K562 (cell line): Measurements from ENCODE around the gene TNFAIP3. TPM values are rescaled to one million over a fixed set of nuclear protein-coding genes. Genes with fewer than 3 reads are reported as not detected.

ENCODE experiments used
- CREB5 ChIP-seq: fragments of 250-450 bp; sonication (Bioruptor Pico); IDR thresholded peaks from 2 replicates; pipeline ENCODE4 v1.5.0; 2020; ENCODE audit warnings: mild to moderate bottlenecking
- FOXP1 ChIP-seq: sonication (generic); formaldehyde crosslinking; IDR thresholded peaks from 2 replicates; pipeline ENCODE4 v1.8.0; 2022; ENCODE audit warnings: mild to moderate bottlenecking, missing genetic modification reagents
- NR1H2 ChIP-seq: sonication (generic); formaldehyde crosslinking; IDR thresholded peaks from 2 replicates; pipeline ENCODE4 v1.4.0; 2020; ENCODE audit warnings: mild to moderate bottlenecking, missing genetic modification reagents
- RB1 ChIP-seq: fragments of 450-650 bp; IDR thresholded peaks from 2 replicates; pipeline ENCODE4 v1.6.1; 2017; ENCODE audit warnings: low read depth, mild to moderate bottlenecking
- SIRT6 ChIP-seq: IDR thresholded peaks from one replicate; pipeline ENCODE4 v1.6.1; 2012; ENCODE audit warnings: low read depth, mild to moderate bottlenecking, control low read depth, inconsistent platforms, low read length, moderate library complexity
- TCF7L2 ChIP-seq: fragments of 150-350 bp; IDR thresholded peaks from 2 replicates; pipeline ENCODE4 v1.6.1; 2016; ENCODE audit warnings: low read depth, mild to moderate bottlenecking, low read length, moderate library complexity
- polyA plus RNA-seq, 8 experiments: library from polyadenylated mRNA; depleted of rRNA in 4 of 8; stranded (reverse) in 5 of 8; unstranded in 3 of 8; fragments of >200 nt; fragmentation: Nextera tagmentation in 2 of 8; fragmentation: Illumina TruSeq in 1 of 8; extraction: Ambion mirVana in 2 of 8; extraction: Trizol in 1 of 8; gene quantifications; 2 replicates each; pipeline versions ENCODE4 v1.2.1 to v1.2.3, GENCODE V29; 2011 to 2014; ENCODE audit warnings: inconsistent platforms in 1 of 8, missing spikeins in 1 of 8
- total RNA-seq, 7 experiments: library from RNA; depleted of rRNA in 6 of 7; stranded (reverse); fragments of >200 nt in 6 of 7; fragmentation: Illumina TruSeq in 2 of 7; extraction: Trizol in 2 of 7; gene quantifications; 2 replicates each; pipeline versions ENCODE4 v1.2.1 to v1.2.3, GENCODE V29; 2011 to 2021; ENCODE audit warnings: low replicate concordance in 1 of 7
- TF ChIP-seq, protein P1 (sequence below): fragments of 250-450 bp; sonication (Bioruptor Pico); IDR thresholded peaks from 2 replicates; pipeline ENCODE4 v1.8.0; 2022; ENCODE audit warnings: moderate library complexity, mild to moderate bottlenecking, inconsistent platforms
- TF ChIP-seq, protein P2 (sequence below), 3 experiments: IDR thresholded peaks in 2 of 3; conservative IDR thresholded peaks in 1 of 3; 2 replicates each; pipeline ENCODE4 v1.5.1; 2011 to 2012; ENCODE audit warnings: low read length in 3 of 3, mild to moderate bottlenecking in 3 of 3, control low read depth in 2 of 3, improper control_type of control experiment in 1 of 3, inconsistent platforms in 1 of 3, low read depth in 1 of 3, mixed read lengths in 1 of 3, moderate library complexity in 1 of 3; ENCODE audit not compliant: insufficient read depth in 2 of 3
- TF ChIP-seq, protein P3 (sequence below): sonication (generic); formaldehyde crosslinking; IDR thresholded peaks from 2 replicates; pipeline ENCODE4 v1.8.0; 2022; ENCODE audit warnings: mild to moderate bottlenecking, missing genetic modification reagents
- TF ChIP-seq, protein P4 (sequence below): fragments of 250-450 bp; sonication (Bioruptor Pico); IDR thresholded peaks from 2 replicates; pipeline ENCODE4 v1.8.0; 2021; ENCODE audit warnings: moderate library complexity, mild to moderate bottlenecking, inconsistent platforms
- TF ChIP-seq, protein P5 (sequence below): fragments of 450-650 bp; formaldehyde crosslinking; IDR thresholded peaks from 2 replicates; pipeline ENCODE4 v1.4.0; 2022; ENCODE audit warnings: mild to moderate bottlenecking, moderate library complexity

The TNFAIP3 gene
- total and polyA plus RNA-seq, 9 of the 15 experiments (the other 6 are each of a cell fraction or from before 2014, with no cell fraction given), result 0.79 to 17.0 (median 6.4) TPM

GRCh38 chr6:137915790-137916189 is 48.7 kb downstream of the TNFAIP3 start (continued):
- no peak for TF ChIP-seq FOXP1
- no peak for TF ChIP-seq RB1
- TF ChIP-seq, protein P1, sequence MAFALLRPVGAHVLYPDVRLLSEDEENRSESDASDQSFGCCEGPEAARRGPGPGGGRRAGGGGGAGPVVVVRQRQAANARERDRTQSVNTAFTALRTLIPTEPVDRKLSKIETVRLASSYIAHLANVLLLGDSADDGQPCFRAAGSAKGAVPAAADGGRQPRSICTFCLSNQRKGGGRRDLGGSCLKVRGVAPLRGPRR (CRISPR knock-in tag), result no peak
- TF ChIP-seq, protein P2, sequence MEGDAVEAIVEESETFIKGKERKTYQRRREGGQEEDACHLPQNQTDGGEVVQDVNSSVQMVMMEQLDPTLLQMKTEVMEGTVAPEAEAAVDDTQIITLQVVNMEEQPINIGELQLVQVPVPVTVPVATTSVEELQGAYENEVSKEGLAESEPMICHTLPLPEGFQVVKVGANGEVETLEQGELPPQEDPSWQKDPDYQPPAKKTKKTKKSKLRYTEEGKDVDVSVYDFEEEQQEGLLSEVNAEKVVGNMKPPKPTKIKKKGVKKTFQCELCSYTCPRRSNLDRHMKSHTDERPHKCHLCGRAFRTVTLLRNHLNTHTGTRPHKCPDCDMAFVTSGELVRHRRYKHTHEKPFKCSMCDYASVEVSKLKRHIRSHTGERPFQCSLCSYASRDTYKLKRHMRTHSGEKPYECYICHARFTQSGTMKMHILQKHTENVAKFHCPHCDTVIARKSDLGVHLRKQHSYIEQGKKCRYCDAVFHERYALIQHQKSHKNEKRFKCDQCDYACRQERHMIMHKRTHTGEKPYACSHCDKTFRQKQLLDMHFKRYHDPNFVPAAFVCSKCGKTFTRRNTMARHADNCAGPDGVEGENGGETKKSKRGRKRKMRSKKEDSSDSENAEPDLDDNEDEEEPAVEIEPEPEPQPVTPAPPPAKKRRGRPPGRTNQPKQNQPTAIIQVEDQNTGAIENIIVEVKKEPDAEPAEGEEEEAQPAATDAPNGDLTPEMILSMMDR (IDR thresholded peaks at IDR 0.05 in 2 of 3, conservative IDR thresholded peaks at IDR 0.05 in 1 of 3; ENCODE audit: insufficient read depth in 2 of 3, low read depth in 1 of 3, low read length in 3 of 3), result 0 out of 6 replicates have a peak, but pooled peaks of 1 of the 3 experiments have one; percentile 2
- TF ChIP-seq CREB5 (CRISPR knock-in tag), result peak; percentile 1; the same call in 1 of the 2 replicates
- TF ChIP-seq, protein P3, sequence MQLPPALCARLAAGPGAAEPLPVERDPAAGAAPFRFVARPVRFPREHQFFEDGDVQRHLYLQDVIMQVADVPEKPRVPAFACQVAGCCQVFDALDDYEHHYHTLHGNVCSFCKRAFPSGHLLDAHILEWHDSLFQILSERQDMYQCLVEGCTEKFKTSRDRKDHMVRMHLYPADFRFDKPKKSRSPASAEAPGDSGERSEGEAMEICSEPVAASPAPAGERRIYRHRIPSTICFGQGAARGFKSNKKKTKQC (CRISPR knock-in tag), result no peak
- TF ChIP-seq NR1H2, result no peak
- TF ChIP-seq, protein P4, sequence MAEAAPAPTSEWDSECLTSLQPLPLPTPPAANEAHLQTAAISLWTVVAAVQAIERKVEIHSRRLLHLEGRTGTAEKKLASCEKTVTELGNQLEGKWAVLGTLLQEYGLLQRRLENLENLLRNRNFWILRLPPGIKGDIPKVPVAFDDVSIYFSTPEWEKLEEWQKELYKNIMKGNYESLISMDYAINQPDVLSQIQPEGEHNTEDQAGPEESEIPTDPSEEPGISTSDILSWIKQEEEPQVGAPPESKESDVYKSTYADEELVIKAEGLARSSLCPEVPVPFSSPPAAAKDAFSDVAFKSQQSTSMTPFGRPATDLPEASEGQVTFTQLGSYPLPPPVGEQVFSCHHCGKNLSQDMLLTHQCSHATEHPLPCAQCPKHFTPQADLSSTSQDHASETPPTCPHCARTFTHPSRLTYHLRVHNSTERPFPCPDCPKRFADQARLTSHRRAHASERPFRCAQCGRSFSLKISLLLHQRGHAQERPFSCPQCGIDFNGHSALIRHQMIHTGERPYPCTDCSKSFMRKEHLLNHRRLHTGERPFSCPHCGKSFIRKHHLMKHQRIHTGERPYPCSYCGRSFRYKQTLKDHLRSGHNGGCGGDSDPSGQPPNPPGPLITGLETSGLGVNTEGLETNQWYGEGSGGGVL (CRISPR knock-in tag), result no peak
- TF ChIP-seq, protein P5, sequence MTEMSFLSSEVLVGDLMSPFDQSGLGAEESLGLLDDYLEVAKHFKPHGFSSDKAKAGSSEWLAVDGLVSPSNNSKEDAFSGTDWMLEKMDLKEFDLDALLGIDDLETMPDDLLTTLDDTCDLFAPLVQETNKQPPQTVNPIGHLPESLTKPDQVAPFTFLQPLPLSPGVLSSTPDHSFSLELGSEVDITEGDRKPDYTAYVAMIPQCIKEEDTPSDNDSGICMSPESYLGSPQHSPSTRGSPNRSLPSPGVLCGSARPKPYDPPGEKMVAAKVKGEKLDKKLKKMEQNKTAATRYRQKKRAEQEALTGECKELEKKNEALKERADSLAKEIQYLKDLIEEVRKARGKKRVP (CRISPR knock-in tag), result no peak
- TF ChIP-seq SIRT6, result no peak
- no peak for TF ChIP-seq TCF7L2
- TF ChIP-seq, all 486 proteins: peak for 13
